IMR-90 (cell line): ENCODE data around the gene UBFD1. TPM values are rescaled to one million over a fixed set of nuclear protein-coding genes. Genes with fewer than 3 reads are reported as not detected.

Source experiments
- ATAC-seq: fragments of 200-7000 bp; cut with Tn5 transposase; 2 replicates; pipeline ENCODE4 v1.9.1; 2020; ENCODE audit warnings: low read depth, mild to moderate bottlenecking, moderate library complexity
- BruUV-seq: library from RNA; stranded (reverse); fragments of 400-500 nt; replicated peaks from 2 replicates; lab custom pipeline; 2021; lab: Mats Ljungman, UMichigan
- CTCF ChIA-PET: fragments of 300-600 bp; formaldehyde crosslinking; extraction: SDS; loops from one replicate; lab custom pipeline; 2021; ENCODE audit warnings: antibody characterized with exemption; lab: Yijun Ruan, JAX
- POLR2A ChIA-PET: fragments of 300-600 bp; sonication (Branson Sonifier 250); formaldehyde crosslinking; loops from one replicate; lab custom pipeline; 2022; ENCODE audit warnings: antibody characterized with exemption; ENCODE audit not compliant: unreplicated experiment; lab: Charles Lee
- DNase-seq: peaks from one replicate; pipeline ENCODE4 v3.0.0; 2013
- H2AFZ ChIP-seq: replicated peaks from 2 replicates; pipeline ENCODE3; 2013; ENCODE audit warnings: low read length, mild to moderate bottlenecking; ENCODE audit not compliant: poor library complexity
- H2AK5ac ChIP-seq: 2 replicates; pipeline ENCODE4 v1.6.1; 2013; ENCODE audit warnings: low read depth, low read length, inconsistent platforms
- H2AK9ac ChIP-seq: replicated peaks from 2 replicates; pipeline ENCODE3; 2013; ENCODE audit warnings: mild to moderate bottlenecking, low read depth, low read length, moderate library complexity; ENCODE audit not compliant: poor library complexity
- H2BK120ac ChIP-seq: 2 replicates; pipeline ENCODE4 v1.6.1; 2013; ENCODE audit warnings: low read depth, low read length, inconsistent platforms
- H2BK15ac ChIP-seq: 3 replicates; pipeline ENCODE4 v1.6.1; 2013; ENCODE audit warnings: low read depth, low read length, inconsistent platforms
- H2BK20ac ChIP-seq: 2 replicates; pipeline ENCODE4 v1.6.1; 2013; ENCODE audit warnings: low read depth, mild to moderate bottlenecking, inconsistent platforms, low read length, moderate library complexity
- H2BK5ac ChIP-seq: 2 replicates; pipeline ENCODE4 v1.6.1; 2013; ENCODE audit warnings: mild to moderate bottlenecking, low read depth, low read length, inconsistent platforms; ENCODE audit not compliant: poor library complexity, severe bottlenecking
- H3K14ac ChIP-seq: replicated peaks from 2 replicates; pipeline ENCODE4 v1.6.1; 2013; ENCODE audit warnings: low read depth, low read length, inconsistent platforms
- H3K18ac ChIP-seq: 2 replicates; pipeline ENCODE4 v1.6.1; 2013; ENCODE audit warnings: low read depth, low read length, control low read depth
- H3K23ac ChIP-seq: 2 replicates; pipeline ENCODE4 v1.6.1; 2013; ENCODE audit warnings: low read depth, low read length, inconsistent platforms
- H3K27ac ChIP-seq: 2 replicates; pipeline ENCODE4 v1.5.1; 2013; ENCODE audit warnings: mild to moderate bottlenecking, control low read depth, low read length; ENCODE audit not compliant: insufficient read depth
- H3K27me3 ChIP-seq: 2 replicates; pipeline ENCODE4 v1.6.1; 2013; ENCODE audit warnings: low read length; ENCODE audit not compliant: control insufficient read depth, insufficient read depth
- H3K36me3 ChIP-seq: 2 replicates; pipeline ENCODE4 v1.6.1; 2013; ENCODE audit warnings: low read length, mixed read lengths; ENCODE audit not compliant: control insufficient read depth, insufficient read depth
- H3K4ac ChIP-seq: 2 replicates; pipeline ENCODE4 v1.6.1; 2013; ENCODE audit warnings: low read depth, low read length, inconsistent platforms
- H3K4me1 ChIP-seq: 2 replicates; pipeline ENCODE4 v1.6.1; 2013; ENCODE audit warnings: low read length, mixed read lengths; ENCODE audit not compliant: control insufficient read depth, insufficient read depth
- H3K4me2 ChIP-seq: 2 replicates; pipeline ENCODE4 v1.6.1; 2013; ENCODE audit warnings: low read depth, mild to moderate bottlenecking, control low read depth, low read length, moderate library complexity
- H3K4me3 ChIP-seq: 2 replicates; pipeline ENCODE4 v1.5.1; 2013; ENCODE audit warnings: low read depth, mild to moderate bottlenecking, control low read depth, low read length, moderate library complexity; ENCODE audit not compliant: insufficient read depth
- H3K56ac ChIP-seq: 2 replicates; pipeline ENCODE4 v1.6.1; 2013; ENCODE audit warnings: low read length, inconsistent platforms; ENCODE audit not compliant: insufficient read depth; ENCODE audit errors: extremely low read depth
- H3K79me1 ChIP-seq, 2 experiments: 2 replicates each; pipeline ENCODE4 v1.6.1; 2013; ENCODE audit warnings: low read length in 2 of 2, inconsistent platforms in 1 of 2, low read depth in 1 of 2
- H3K9ac ChIP-seq: 2 replicates; pipeline ENCODE4 v1.6.1; 2013; ENCODE audit warnings: low read depth, low read length, control low read depth
- H3K9me1 ChIP-seq: 2 replicates; pipeline ENCODE4 v1.6.1; 2013; ENCODE audit warnings: low read length, inconsistent platforms; ENCODE audit not compliant: insufficient read depth
- H3K9me3 ChIP-seq: 2 replicates; pipeline ENCODE4 v1.6.1; 2013; ENCODE audit warnings: low read length; ENCODE audit not compliant: control insufficient read depth, insufficient read depth
- H4K20me1 ChIP-seq: 2 replicates; pipeline ENCODE4 v1.6.1; 2013; ENCODE audit warnings: low read length, inconsistent platforms; ENCODE audit not compliant: insufficient read depth
- H4K5ac ChIP-seq: 2 replicates; pipeline ENCODE4 v1.6.1; 2013; ENCODE audit warnings: mild to moderate bottlenecking, low read depth, low read length, control low read depth
- H4K8ac ChIP-seq, 2 experiments: 2 replicates each; pipeline ENCODE4 v1.6.1; 2013; ENCODE audit warnings: low read depth in 2 of 2, low read length in 2 of 2, control low read depth in 1 of 2, inconsistent platforms in 1 of 2
- H4K91ac ChIP-seq: 2 replicates; pipeline ENCODE4 v1.6.1; 2013; ENCODE audit warnings: low read depth, low read length, inconsistent platforms; ENCODE audit not compliant: insufficient read depth
- BHLHE40 ChIP-seq: fragments of 150-350 bp; IDR thresholded peaks from 2 replicates; pipeline ENCODE4 v1.6.1; 2016; ENCODE audit warnings: mild to moderate bottlenecking, low read depth, low read length
- CEBPB ChIP-seq: IDR thresholded peaks from 2 replicates; pipeline ENCODE4 v1.6.1; 2012; ENCODE audit warnings: low read depth, low read length, improper control_type of control experiment
- CHD1 ChIP-seq: IDR thresholded peaks from 2 replicates; pipeline ENCODE4 v1.6.1; 2012; ENCODE audit warnings: low read depth, low read length, improper control_type of control experiment
- CTCF ChIP-seq: conservative IDR thresholded peaks from 2 replicates; pipeline ENCODE4 v1.5.1; 2012; ENCODE audit warnings: mild to moderate bottlenecking, low read depth, low read length, improper control_type of control experiment
- ELK1 ChIP-seq: fragments of 150-350 bp; IDR thresholded peaks from 2 replicates; pipeline ENCODE4 v1.6.1; 2016; ENCODE audit warnings: low read depth, mild to moderate bottlenecking, low read length, moderate library complexity, borderline replicate concordance
- FOS ChIP-seq: fragments of 150-350 bp; IDR thresholded peaks from 2 replicates; pipeline ENCODE4 v1.6.1; 2016; ENCODE audit warnings: low read depth, low read length
- MAFK ChIP-seq: IDR thresholded peaks from 2 replicates; pipeline ENCODE4 v1.6.1; 2012; ENCODE audit warnings: low read depth, low read length, improper control_type of control experiment
- MAZ ChIP-seq: IDR thresholded peaks from 2 replicates; pipeline ENCODE4 v1.6.1; 2012; ENCODE audit warnings: low read depth, mild to moderate bottlenecking, low read length, improper control_type of control experiment, moderate library complexity, borderline replicate concordance
- MXI1 ChIP-seq: IDR thresholded peaks from 2 replicates; pipeline ENCODE4 v1.6.1; 2012; ENCODE audit warnings: low read depth, mild to moderate bottlenecking, low read length, moderate library complexity, borderline replicate concordance
- POLR2A ChIP-seq: IDR thresholded peaks from 2 replicates; pipeline ENCODE4 v1.6.1; 2012; ENCODE audit warnings: mild to moderate bottlenecking, low read depth, low read length
- RAD21 ChIP-seq: IDR thresholded peaks from 2 replicates; pipeline ENCODE4 v1.6.1; 2012; ENCODE audit warnings: low read length, improper control_type of control experiment
- RCOR1 ChIP-seq: IDR thresholded peaks from 2 replicates; pipeline ENCODE4 v1.6.1; 2012; ENCODE audit warnings: mild to moderate bottlenecking, low read length, improper control_type of control experiment; ENCODE audit not compliant: insufficient replicate concordance
- RFX5 ChIP-seq: IDR thresholded peaks from 2 replicates; pipeline ENCODE4 v1.8.0; 2012; ENCODE audit warnings: low read depth, mild to moderate bottlenecking, low read length, moderate library complexity
- SMC3 ChIP-seq: fragments of 150-350 bp; IDR thresholded peaks from 2 replicates; pipeline ENCODE4 v1.6.1; 2016; ENCODE audit warnings: low read depth, mild to moderate bottlenecking, antibody characterized with exemption, low read length, moderate library complexity
- USF2 ChIP-seq: fragments of 150-350 bp; IDR thresholded peaks from 2 replicates; pipeline ENCODE4 v1.6.1; 2017; ENCODE audit warnings: mild to moderate bottlenecking, antibody characterized with exemption, low read length, low read depth
- WGBS, 2 experiments: methylation state at CpG; one replicate each; pipeline versions ENCODE4 v1.1.5 to v1.1.7; 2013; ENCODE audit warnings: missing lambda C conversion rate in 2 of 2; ENCODE audit not compliant: insufficient read length in 1 of 2; ENCODE audit errors: extremely low coverage in 2 of 2; 5-methylcytosine and 5-hydroxymethylcytosine counted together
- dilution Hi-C: fragments of 300-500 bp; cut with HindIII; formaldehyde crosslinking; loops from one replicate; pipeline ENCODE4 v1.14.3; 2018; ENCODE audit warnings: low sequenced_read_pairs; ENCODE audit not compliant: unreplicated experiment
- in situ Hi-C: fragments of 300-500 bp; cut with MboI; formaldehyde crosslinking; loops from 3 replicates; pipeline ENCODE4 v1.14.3; 2019; ENCODE audit warnings: low sequenced_read_pairs, inconsistent platforms, mixed read lengths
- intact Hi-C: fragments of 100-400 bp; cut with micrococcal nuclease; formaldehyde crosslinking; loops from 2 replicates; pipeline ENCODE4 v1.10.0; 2022
- polyA plus RNA-seq, 3 experiments: library from polyadenylated mRNA; depleted of rRNA; stranded (reverse); fragments of >200 nt; gene quantifications; 2 replicates each; pipeline ENCODE4 v1.2.3, GENCODE V29; 2012; ENCODE audit warnings: low replicate concordance in 1 of 3
- total RNA-seq: library from RNA; depleted of rRNA; stranded (reverse); fragments of >200 nt; gene quantifications from 2 replicates; pipeline ENCODE4 v1.2.3, GENCODE V29; 2012

UBFD1 gene
- total and polyA plus RNA-seq, 2 of the 4 experiments (the other 2 are of a cell fraction), result 39.3 to 55.0 TPM

- peak overlapping the region; percentile 62 for H2BK20ac ChIP-seq
- ATAC-seq (peak; percentile 36; the same call in 1 of the 2 replicates), DNase-seq (no peak)
- H4K20me1 ChIP-seq, result no peaks in the 10 kb centered on the region; the same call in 1 of the 2 replicates
- 0 out of 2 replicates have a peak overlapping the region, but pooled peaks have one; percentile 33 for H3K9ac ChIP-seq
- dilution Hi-C loops, result no loop called here
- H4K91ac ChIP-seq, result peak overlapping the region; percentile 12; the same call in 1 of the 2 replicates
- 0 out of 2 replicates have a peak overlapping the region, but pooled peaks have one; percentile 35 for H2BK120ac ChIP-seq
- H3K36me3 ChIP-seq, result peaks cover 30% of the 10 kb centered on the region
- H3K4ac ChIP-seq, result no peak overlapping the region
- H2AFZ ChIP-seq, result no peak overlapping the region
- no peak overlapping the region for H3K56ac ChIP-seq
- H3K14ac ChIP-seq, result no peak overlapping the region
- no peak overlapping the region; the same call in 1 of the 2 replicates for H3K27ac ChIP-seq
- no peaks in the 10 kb centered on the region for H3K27me3 ChIP-seq
- H3K79me1 ChIP-seq, result peaks cover 9 to 34% of the 10 kb centered on the region in 2 experiments; a peak in 3 of 4 replicates
- H4K5ac ChIP-seq, result no peak overlapping the region
- no TSS peak for BruUV-seq
- peak overlapping the region; percentile 32 for H2BK5ac ChIP-seq
- peaks cover 2% of the 10 kb centered on the region; the same call in 1 of the 2 replicates for H3K4me1 ChIP-seq
- in situ Hi-C loops, result no loop called here
- H3K4me3 ChIP-seq, result no peak overlapping the region
- H2AK9ac ChIP-seq, result no peak overlapping the region
- H2BK15ac ChIP-seq, result no peak overlapping the region
- H3K9me3 ChIP-seq, result no peaks in the 10 kb centered on the region
- H3K18ac ChIP-seq, result peak overlapping the region; percentile 25; the same call in 1 of the 2 replicates
- no peak overlapping the region for H2AK5ac ChIP-seq
- peaks cover 13% of the 10 kb centered on the region for H3K9me1 ChIP-seq
- POLR2A ChIA-PET, result no interaction called here
- CTCF ChIA-PET, result interaction anchor here (0.6 kb wide), 1 partner anchor 13 kb away, joined by 4 read pairs; no protein-coding TSS in a partner anchor
- no CpG with 5 or more reads among the region's 1 CpG for WGBS, 2 experiments
- no peak overlapping the region for H3K4me2 ChIP-seq
- H4K8ac ChIP-seq, result peak overlapping the region in 1 of 2 experiments; percentile 56; a peak in 1 of 4 replicates
- TF ChIP-seq SMC3 (no peak), POLR2A (no peak), RAD21 (no peak), RCOR1 (no peak), USF2 (no peak), ELK1 (no peak), MAZ (no peak), CEBPB (no peak), CHD1 (no peak), BHLHE40 (no peak), FOS (no peak), CTCF (no peak), MXI1 (no peak), MAFK (no peak), RFX5 (no peak)
- H3K23ac ChIP-seq, result no peak overlapping the region; the same call in 1 of the 2 replicates
- intact Hi-C loops, result no loop called here
These were observed 18.6 kb upstream of the UBFD1 start for GRCh38 chr16:23538919-23539278.
